ENCODE results near the gene OXGR1. TPM values are rescaled to one million over a fixed set of nuclear protein-coding genes. Genes with fewer than 3 reads are reported as not detected.

Gene OXGR1
- total RNA-seq, 4 donors from 2014 or later = 1.2 to 5.7 (median 1.4) TPM; not detected in 1

DNA sequence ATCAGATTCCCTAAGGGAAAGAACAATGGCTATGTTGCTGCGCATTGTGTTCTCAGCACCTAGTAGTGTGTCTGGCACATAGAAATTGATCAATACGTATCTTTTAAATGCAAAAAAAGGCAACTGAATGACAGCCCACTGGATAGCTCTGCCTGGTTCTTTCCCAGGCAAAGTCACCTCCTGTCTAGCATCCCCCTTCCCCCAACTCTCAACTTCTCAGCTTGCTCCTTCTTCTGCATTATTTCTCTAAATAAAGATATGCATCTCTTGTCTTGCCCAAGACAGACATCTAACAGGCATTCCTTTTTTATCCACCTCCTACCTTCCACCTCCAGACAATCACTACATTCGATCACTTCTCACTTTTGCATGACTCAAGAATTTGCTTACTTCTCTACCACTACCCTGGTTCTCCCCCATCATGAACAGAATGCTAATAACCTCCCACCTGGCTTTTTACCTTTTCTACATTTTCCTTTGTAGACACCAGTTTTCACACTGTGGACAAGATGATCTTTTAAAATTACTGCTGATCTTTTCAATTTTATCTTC, 26.5 kb upstream of the OXGR1 start:
- intact Hi-C loops (cut with DNase I) = loop anchor here (10.0 kb wide), 1 partner anchor 334 kb away; no protein-coding TSS in a partner anchor
- Histone ChIP-seq H3K36me3 (no peaks in the 10 kb centered on the region), H3K4me3 (no peak overlapping the region), H3K9me3 (no peaks in the 10 kb centered on the region), H3K27ac (no peak overlapping the region), H3K27me3 (peaks cover 0 to 13% (median 0%) of the 10 kb centered on the region in 4 donors), H3K4me1 (no peaks in the 10 kb centered on the region)
- DNase-seq = no peak
- TF ChIP-seq POLR2A (IDR thresholded peaks at IDR 0.05) = no peak
- WGBS, 2 donors = 80 to 85% methylated on average over 3 of the region's 3 CpGs

DNA sequence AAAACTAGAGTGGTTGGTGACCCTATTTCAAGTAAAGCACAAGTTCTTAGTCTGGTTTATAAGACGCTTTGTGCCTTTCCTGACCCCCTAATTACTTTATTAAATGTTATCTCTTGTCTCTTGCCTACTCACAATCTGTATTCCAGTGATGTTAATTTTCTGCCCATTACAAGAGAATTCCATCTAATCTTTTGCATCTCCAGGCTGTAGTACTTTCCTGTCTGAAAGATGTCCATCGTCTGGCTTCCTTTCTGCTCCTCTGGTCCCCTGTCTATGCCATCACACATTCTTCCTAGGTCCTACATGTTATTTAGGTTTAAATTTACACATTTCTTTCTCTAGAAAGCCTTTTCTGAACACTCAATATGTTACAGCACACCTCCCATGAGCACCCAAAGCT, 25.9 kb upstream of the OXGR1 start:
- peaks cover 0 to 13% (median 0%) of the 10 kb centered on the region in 4 donors for H3K27me3 ChIP-seq
- H3K9me3 ChIP-seq = no peaks in the 10 kb centered on the region

DNA sequence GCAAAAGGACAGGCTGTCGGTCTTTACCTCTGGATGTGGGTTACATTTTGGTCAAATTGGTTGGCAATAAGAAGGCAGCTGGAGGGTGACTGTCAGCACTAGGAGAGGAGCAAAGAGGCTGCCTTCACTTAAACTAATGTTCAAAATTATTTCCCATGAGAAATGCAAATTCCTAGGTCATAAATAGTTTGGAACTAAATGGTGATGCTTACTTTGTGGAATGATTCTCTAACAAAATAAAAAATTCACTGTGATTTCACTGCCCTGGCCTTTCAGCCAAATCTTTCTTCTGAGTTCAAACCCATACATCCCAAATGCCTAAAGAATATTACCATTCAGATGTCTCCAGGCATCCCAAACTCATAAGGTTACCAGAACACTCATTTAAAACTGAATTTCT, 25.0 kb upstream of the OXGR1 start:
- Histone ChIP-seq H3K4me3 (no peak overlapping the region), H3K27ac (no peak overlapping the region), H3K36me3 (no peaks in the 10 kb centered on the region), H3K9me3 (no peaks in the 10 kb centered on the region), H3K4me1 (no peaks in the 10 kb centered on the region), H3K27me3 (peaks cover 0 to 13% (median 0%) of the 10 kb centered on the region in 4 donors)
- WGBS, 2 donors = 78 to 94% methylated on average over 1 of the region's 1 CpG
- no peak for TF ChIP-seq POLR2A (IDR thresholded peaks at IDR 0.05)
- DNase-seq = no peak
- intact Hi-C loops (cut with DNase I) = no loop called here

More for the DNA sequence above, 25.9 kb upstream of the OXGR1 start:
- intact Hi-C loops (cut with DNase I) = loop anchor here (10.0 kb wide), 1 partner anchor 335 kb away; no protein-coding TSS in a partner anchor
- no peak for DNase-seq
- H3K36me3 ChIP-seq = no peaks in the 10 kb centered on the region
- TF ChIP-seq POLR2A (IDR thresholded peaks at IDR 0.05) = no peak
- TF ChIP-seq, protein P1, sequence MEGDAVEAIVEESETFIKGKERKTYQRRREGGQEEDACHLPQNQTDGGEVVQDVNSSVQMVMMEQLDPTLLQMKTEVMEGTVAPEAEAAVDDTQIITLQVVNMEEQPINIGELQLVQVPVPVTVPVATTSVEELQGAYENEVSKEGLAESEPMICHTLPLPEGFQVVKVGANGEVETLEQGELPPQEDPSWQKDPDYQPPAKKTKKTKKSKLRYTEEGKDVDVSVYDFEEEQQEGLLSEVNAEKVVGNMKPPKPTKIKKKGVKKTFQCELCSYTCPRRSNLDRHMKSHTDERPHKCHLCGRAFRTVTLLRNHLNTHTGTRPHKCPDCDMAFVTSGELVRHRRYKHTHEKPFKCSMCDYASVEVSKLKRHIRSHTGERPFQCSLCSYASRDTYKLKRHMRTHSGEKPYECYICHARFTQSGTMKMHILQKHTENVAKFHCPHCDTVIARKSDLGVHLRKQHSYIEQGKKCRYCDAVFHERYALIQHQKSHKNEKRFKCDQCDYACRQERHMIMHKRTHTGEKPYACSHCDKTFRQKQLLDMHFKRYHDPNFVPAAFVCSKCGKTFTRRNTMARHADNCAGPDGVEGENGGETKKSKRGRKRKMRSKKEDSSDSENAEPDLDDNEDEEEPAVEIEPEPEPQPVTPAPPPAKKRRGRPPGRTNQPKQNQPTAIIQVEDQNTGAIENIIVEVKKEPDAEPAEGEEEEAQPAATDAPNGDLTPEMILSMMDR (IDR thresholded peaks at IDR 0.05) = no peak
- no peak overlapping the region for H3K27ac ChIP-seq
- H3K4me3 ChIP-seq = no peak overlapping the region
- H3K4me1 ChIP-seq = no peaks in the 10 kb centered on the region
- WGBS, 2 donors = 69 to 76% methylated on average over 2 of the region's 2 CpGs

DNA sequence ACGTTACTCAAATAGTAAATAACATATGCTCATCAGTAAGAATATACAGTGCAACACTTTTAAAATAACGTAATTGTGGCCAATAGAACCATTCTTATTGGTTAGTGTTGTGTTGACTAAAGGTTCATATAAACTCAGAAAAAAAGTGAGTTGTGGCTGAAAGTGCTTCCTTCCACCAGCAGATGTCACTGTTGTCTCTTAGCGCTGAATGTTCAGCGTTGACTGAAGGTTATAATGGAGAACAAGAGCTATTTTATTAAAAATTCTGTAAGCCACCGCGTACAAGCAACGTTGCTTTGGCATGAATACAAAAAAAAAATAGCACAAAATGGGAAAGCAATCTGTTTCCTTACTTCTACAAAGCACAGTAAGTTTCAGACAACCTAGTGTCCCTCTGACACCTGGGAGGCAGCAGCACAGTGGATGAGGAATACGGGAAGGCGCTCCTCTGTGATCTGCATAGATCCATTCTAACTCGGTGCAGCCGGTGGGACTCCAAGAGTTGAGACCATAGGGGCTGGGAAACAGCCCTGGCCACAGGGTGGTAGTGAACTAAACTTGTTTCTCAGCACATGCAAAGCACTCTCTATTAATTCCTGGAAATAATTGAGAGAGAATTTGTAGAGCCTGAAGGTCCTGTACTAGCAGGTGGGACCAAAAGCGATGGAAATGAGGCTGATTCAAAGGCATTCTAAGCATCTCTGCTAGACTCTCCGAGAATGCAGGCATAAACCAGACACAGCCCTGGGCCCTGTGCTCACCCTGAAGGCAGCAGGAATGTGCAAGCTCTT, 23.9 kb upstream of the OXGR1 start:
- Histone ChIP-seq H3K36me3 (no peaks in the 10 kb centered on the region), H3K9me3 (no peaks in the 10 kb centered on the region), H3K27ac (no peak overlapping the region), H3K4me3 (no peak overlapping the region), H3K27me3 (peaks cover 0 to 13% (median 0%) of the 10 kb centered on the region in 4 donors), H3K4me1 (no peaks in the 10 kb centered on the region)
- intact Hi-C loops (cut with DNase I) = no loop called here
- TF ChIP-seq, protein P1 (IDR thresholded peaks at IDR 0.05) = peak; percentile 66 to 84 (median 76)
- TF ChIP-seq POLR2A (IDR thresholded peaks at IDR 0.05) = no peak
- DNase-seq = no peak
- 26% methylated on average over 13 of the region's 13 CpGs for WGBS, 2 donors

DNA sequence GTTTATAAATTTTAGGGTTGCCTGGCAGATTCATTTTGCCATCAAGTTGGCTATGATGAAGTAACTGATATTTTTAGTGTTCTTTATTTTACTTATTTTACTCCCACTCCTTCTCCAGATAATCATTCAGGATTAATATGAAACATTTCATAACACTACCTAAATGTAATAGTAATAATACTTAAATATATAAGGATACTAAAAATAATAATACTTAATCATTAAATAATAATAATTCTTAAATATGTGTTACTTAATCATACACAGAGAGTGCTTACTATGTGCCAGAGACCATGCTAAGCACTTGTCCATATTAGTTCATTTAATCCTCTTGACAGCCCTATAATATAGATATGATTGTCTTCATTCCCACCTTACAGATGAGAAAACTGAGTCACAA, 23.0 kb upstream of the OXGR1 start:
- peaks cover 0 to 13% (median 0%) of the 10 kb centered on the region in 4 donors for H3K27me3 ChIP-seq
- no peaks in the 10 kb centered on the region for H3K4me1 ChIP-seq
- no peaks in the 10 kb centered on the region for H3K9me3 ChIP-seq
- no peak for TF ChIP-seq POLR2A (IDR thresholded peaks at IDR 0.05)
- TF ChIP-seq, protein P1 (IDR thresholded peaks at IDR 0.05) = no peak
- DNase-seq = no peak
- no peak overlapping the region for H3K27ac ChIP-seq
- intact Hi-C loops (cut with DNase I) = no loop called here
- H3K36me3 ChIP-seq = no peaks in the 10 kb centered on the region
- no peak overlapping the region for H3K4me3 ChIP-seq

DNA sequence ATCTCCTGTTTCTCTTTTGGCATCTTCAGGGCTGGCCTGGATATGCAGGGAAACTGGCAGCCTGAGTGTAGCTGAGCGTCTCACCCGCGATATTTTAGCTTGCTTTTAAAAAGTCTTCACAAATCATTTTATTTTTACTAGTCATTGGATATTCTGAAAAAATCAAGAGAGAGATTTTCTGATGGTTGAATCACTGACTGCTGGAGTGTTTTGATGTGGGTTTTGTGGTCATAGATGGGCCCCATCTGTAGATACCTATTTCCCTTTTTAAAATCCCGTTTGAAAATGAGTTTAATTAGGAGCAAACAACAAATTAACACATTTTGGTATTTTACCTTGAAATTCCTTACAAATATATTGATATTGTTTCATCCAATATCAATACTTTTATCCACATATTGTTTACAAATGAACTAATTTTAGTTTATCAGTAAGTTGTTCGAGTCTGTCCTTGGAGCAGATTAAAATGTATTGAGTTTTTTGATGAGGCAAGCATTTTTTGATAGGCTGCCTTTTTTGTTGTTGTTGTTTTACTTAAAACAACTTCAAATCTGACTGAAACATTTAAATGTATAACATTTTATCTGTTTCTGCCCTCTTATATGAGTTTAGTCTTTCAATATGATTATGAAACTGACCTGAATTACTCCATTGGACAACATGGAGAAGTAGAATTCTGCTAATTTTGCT, 21.5 kb upstream of the OXGR1 start:
- Histone ChIP-seq H3K4me3 (no peak overlapping the region), H3K27ac (no peak overlapping the region), H3K4me1 (no peaks in the 10 kb centered on the region), H3K36me3 (no peaks in the 10 kb centered on the region), H3K9me3 (no peaks in the 10 kb centered on the region), H3K27me3 (peaks cover 0 to 13% (median 0%) of the 10 kb centered on the region in 4 donors)
- 70 to 79% methylated on average over 5 of the region's 5 CpGs for whole genome bisulfite sequencing, 2 donors
- intact Hi-C loops (cut with DNase I) = no loop called here
- TF ChIP-seq POLR2A (IDR thresholded peaks at IDR 0.05) = no peak
- TF ChIP-seq, protein P1 (IDR thresholded peaks at IDR 0.05) = no peak
- DNase-seq = no peak

All from esophagus squamous epithelium (tissue), 5 donors.